Muscle layer of colon (tissue), 2 donors: ENCODE measurements around the gene PCYT2.

Experiments used
- H3K27ac ChIP-seq: one replicate; pipeline ENCODE4 v1.7.0; 2013; ENCODE audit warnings: low read depth, mild to moderate bottlenecking, low read length, moderate library complexity
- H3K27me3 ChIP-seq, 2 donors: one replicate each; pipeline ENCODE4 v1.7.0; 2013; ENCODE audit warnings: low read length in 2 of 2, mild to moderate bottlenecking in 2 of 2; ENCODE audit not compliant: insufficient read depth in 2 of 2, control insufficient read depth in 1 of 2
- H3K36me3 ChIP-seq: one replicate; pipeline ENCODE4 v1.7.0; 2013; ENCODE audit warnings: mild to moderate bottlenecking, low read length; ENCODE audit not compliant: insufficient read depth
- H3K4me1 ChIP-seq: one replicate; pipeline ENCODE4 v1.7.0; 2013; ENCODE audit warnings: mild to moderate bottlenecking, low read length; ENCODE audit not compliant: insufficient read depth
- H3K4me3 ChIP-seq, 2 donors: one replicate each; pipeline ENCODE4 v1.7.0; 2013; ENCODE audit warnings: low read length in 2 of 2, low read depth in 1 of 2, mild to moderate bottlenecking in 1 of 2, moderate library complexity in 1 of 2
- H3K9ac ChIP-seq: one replicate; pipeline ENCODE4 v1.7.0; 2013; ENCODE audit warnings: low read length
- H3K9me3 ChIP-seq: one replicate; pipeline ENCODE4 v1.7.0; 2013; ENCODE audit warnings: mild to moderate bottlenecking, low read length
- donor health status: abdominal sarcoma.
- donor health status: Adenocarcinoma of cecum.

The PCYT2 gene

DNA sequence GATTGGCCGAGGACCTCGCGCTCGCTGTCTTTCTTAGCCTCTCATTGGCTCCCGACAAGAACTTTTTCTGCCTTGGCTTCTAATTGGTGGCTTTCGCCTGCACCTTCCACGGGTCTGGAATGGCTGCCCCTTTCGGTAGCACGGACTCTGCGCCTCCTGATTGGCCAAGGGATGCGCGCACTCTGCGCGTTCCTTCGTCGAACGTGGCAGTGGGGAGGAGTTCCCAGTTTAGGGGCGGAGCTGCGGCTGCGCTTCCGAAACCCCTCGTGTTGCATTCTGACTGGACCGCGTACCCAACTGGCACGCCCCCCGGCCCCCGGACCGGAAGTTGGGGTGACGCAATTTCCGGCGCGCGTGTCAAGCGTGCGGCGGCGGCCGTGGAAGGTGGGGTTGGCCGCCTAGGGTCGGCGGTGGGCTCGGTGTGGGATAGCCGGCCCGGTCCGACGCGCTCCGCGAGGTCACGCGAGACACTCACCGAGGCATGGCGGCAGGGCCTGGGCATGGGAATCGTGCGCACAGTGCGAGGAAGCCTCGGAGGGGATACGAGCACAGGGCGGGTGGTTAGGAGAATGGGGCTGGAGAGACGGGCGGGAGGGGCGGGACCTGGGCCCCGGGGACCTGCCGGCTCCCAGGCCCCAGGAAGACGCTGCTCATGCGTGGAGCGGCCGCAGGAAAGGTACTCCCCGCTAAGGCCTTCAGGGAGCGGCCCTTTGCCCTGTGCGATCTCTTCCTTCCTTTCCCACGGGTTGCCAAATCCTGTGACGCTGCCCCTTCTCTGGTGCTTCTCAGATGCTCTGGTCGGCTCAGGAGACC is 50.2 kb downstream of the PCYT2 start:
- H3K27me3 ChIP-seq: no peaks in the 10 kb centered on the region
- H3K9me3 ChIP-seq: no peaks in the 10 kb centered on the region
- H3K36me3 ChIP-seq: peaks cover 27% of the 10 kb centered on the region
- peaks cover 31% of the 10 kb centered on the region for H3K4me1 ChIP-seq
- H3K4me3 ChIP-seq: peak overlapping the region; percentile 67 to 75
- H3K9ac ChIP-seq: peak overlapping the region; percentile 84
- H3K27ac ChIP-seq: peak overlapping the region; percentile 96

DNA sequence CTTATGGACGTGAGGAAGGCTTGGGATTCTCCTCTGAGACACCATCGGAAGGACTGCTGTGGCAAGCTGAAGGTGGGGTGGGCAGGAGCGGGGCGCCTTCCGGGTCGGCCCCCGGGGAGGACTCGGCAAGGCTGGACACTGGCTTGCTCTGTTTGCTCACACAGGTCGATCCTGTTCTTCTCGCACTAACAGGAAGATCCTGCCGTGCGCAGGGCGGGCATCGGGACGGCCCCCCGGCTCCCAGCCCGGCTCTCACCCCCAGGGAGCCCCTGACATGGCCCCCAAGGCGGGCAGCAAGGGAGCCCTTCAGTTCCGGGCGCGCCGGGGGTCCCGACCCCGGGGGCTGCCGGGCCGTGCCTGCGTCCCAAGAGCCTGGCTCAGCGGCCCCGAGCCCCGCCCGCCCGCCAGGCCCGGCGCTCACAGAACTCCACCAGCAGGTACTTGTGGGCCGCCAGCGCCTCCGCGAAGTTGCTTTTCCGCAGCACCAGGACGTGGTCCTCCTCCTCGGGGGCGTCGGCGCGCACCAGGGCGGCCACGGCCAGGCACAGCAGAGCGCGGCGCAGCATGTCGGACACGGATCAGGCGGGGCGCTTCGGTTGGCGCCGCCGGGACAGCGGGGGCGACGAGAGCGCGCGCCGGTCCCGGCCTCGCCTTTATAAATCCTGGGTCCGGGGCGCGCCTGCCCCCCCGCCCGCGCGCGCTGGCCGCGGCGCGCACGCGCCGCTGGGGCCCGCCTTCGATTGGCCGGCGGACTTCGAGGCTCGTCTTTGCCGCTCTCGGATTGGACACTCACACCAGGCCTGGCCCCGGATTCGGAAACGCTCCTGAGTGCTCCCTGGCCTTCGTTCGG is 51.1 kb downstream of the PCYT2 start, which contains the start of gene P4HB:
Gene P4HB, minus strand, starts transcription at position 630 of the 850 bp plus-strand sequence. Its CDS starts 64 bp downstream, at position 566.
- Histone ChIP-seq H3K4me3 (peak within 1 kb of the TSS; percentile 76 to 86), H3K9ac (peak within 1 kb of the TSS; percentile 84), H3K36me3 (peaks cover 35% of the 10 kb centered on the region), H3K4me1 (peaks cover 31% of the 10 kb centered on the region), H3K9me3 (no peaks in the 10 kb centered on the region), H3K27me3 (no peaks in the 10 kb centered on the region), H3K27ac (peak within 1 kb of the TSS; percentile 96)

DNA sequence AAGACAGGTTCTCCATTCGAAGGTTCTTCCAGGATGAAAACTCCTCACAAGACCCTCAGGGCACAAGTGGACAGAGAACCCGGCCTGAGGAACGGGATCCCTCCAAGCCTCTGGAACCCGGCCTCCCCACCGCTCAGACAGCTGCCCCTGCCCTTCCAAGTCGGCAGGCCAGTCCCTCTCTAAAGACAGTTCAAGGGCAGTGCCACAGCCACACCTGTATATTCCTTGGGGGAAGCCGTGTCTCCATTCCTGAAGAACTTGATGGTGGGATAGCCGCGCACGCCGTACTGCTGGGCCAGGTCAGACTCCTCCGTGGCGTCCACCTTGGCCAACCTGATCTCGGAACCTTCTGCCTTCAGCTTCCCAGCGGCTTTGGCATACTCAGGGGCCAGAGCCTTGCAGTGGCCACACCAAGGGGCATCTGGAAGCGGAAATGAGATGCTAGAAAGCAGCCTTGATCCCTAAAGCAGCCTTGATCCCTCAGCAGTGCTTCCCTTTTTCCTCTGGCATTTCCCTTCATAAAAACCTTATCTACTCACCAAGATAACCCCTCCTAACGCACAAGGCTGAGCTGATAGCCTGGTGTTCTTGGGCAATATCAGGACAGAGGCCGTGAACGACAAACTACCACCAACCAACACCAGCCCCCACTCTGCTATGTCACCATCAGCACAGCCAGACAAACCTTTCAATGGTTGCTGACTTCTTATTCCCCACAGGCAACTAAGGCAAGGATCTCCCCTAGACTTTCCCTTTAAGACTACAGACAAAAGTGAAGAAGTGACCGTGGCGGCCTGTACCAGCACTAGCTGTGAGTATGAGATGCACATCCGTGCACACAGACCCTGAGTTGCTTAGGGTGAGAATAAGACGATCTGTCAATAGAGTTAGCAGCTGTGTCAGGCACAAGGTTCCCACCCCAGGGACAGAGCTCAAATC is 52.0 kb downstream of the PCYT2 start:
- no peaks in the 10 kb centered on the region for H3K9me3 ChIP-seq
- peak overlapping the region; percentile 83 for H3K9ac ChIP-seq
- H3K36me3 ChIP-seq: peaks cover 43% of the 10 kb centered on the region
- H3K4me1 ChIP-seq: peaks cover 31% of the 10 kb centered on the region
- peak overlapping the region; percentile 76 to 86 for H3K4me3 ChIP-seq
- peak overlapping the region; percentile 96 for H3K27ac ChIP-seq
- no peaks in the 10 kb centered on the region for H3K27me3 ChIP-seq

DNA sequence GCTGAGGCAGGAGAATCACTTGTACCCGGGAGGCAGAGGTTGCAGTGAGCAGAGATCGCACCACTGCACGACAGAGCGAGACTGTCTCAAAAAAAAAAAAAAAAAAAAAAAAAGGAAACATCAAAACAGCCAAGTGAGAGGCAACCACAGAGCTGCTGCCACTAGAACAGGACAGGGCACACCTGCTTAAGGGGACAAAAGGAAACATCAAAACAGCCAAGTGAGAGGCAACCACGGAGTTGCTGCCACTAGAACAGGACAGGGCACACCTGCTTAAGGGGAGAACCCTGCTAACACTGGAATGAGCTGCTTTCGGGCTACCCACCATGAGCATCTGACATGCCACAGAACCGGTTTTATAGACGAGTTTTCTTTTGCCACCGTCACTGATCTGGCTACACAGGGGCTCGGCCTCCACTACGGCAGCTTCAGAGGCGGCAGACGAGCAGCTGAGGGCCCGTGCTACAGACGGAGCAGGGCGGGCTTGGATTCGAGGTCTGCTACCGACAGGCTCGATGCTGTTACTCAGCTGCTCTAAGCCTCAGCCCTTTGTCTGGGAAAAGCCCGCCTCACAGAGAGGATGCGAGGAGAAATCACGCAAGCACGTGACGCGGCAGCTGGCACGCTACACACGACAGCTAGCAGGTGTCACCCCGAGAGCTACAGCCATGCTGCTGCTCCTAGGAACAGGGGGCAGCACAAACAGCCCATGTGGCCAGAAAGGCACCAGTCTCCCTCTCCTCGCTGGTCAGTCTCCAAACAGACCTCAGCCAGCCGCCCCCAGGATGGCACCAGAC is 52.8 kb downstream of the PCYT2 start:
- Histone ChIP-seq H3K36me3 (peaks cover 51% of the 10 kb centered on the region), H3K4me3 (no peak overlapping the region), H3K27ac (no peak overlapping the region), H3K9ac (no peak overlapping the region), H3K27me3 (no peaks in the 10 kb centered on the region), H3K4me1 (peaks cover 28% of the 10 kb centered on the region), H3K9me3 (no peaks in the 10 kb centered on the region)

DNA sequence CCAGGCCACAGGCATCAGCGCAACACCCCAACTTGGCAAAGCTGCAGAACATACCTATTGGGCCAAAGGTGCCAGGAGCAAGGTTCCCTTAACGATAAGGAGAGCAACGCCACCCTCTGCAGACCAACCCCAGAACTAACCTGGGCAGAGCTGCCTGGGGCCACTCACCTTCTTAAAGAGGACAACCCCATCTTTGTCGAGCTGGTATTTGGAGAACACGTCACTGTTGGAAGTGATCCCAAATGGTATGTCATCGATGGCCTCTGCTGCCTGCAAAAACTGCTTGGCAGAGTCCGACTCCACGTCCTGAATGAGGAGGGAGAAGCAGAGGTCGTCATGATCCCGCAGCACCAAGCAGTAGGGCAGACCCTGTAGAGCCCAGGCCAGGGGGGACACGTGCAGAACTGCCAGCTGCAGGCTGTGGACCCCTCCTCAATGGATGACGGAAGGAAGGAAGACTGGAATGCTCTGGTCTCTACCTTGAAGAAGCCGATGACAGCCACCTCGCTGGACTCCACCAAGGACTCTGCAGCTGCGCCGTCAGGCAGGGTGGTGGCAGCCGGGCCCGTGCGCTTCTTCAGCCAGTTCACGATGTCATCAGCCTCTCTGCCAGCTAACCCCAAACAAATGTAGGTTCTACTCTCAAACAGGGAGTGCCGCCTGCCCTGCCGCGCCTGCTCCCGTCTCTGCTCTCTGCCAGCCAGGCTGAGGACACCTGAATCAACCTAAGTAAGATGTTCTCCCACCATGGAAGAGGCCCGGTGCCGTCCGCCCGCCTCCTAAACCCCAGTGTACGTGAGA is 56.0 kb downstream of the PCYT2 start:
- Histone ChIP-seq H3K27ac (no peak overlapping the region), H3K4me1 (peaks cover 17% of the 10 kb centered on the region), H3K4me3 (no peak overlapping the region), H3K27me3 (no peaks in the 10 kb centered on the region), H3K9ac (no peak overlapping the region), H3K36me3 (peaks cover 66% of the 10 kb centered on the region), H3K9me3 (no peaks in the 10 kb centered on the region)

DNA sequence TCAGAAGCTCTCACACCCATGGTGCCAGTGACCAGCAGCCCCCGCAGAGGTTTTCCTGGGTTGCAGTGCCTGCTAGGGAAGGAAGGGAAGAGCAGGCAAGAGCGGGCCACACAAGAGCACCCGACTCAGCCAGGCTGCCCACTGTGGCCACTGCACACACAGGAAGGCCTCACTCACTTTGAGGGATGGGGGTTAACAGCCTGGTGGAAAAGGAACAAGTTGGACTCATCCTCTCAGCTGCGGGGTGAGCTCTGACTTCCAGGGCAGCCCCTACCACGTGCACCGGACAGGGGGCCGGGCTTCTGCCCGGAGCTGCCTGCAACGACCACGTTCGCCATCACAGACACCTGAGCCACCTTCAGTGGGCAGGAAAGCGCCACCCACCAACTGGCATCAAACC is 59.0 kb downstream of the PCYT2 start:
- no peak overlapping the region for H3K4me3 ChIP-seq
- H3K4me1 ChIP-seq: no peaks in the 10 kb centered on the region
- no peak overlapping the region for H3K9ac ChIP-seq
- H3K27me3 ChIP-seq: no peaks in the 10 kb centered on the region
- no peaks in the 10 kb centered on the region for H3K9me3 ChIP-seq
- no peak overlapping the region for H3K27ac ChIP-seq
- H3K36me3 ChIP-seq: peaks cover 49% of the 10 kb centered on the region

DNA sequence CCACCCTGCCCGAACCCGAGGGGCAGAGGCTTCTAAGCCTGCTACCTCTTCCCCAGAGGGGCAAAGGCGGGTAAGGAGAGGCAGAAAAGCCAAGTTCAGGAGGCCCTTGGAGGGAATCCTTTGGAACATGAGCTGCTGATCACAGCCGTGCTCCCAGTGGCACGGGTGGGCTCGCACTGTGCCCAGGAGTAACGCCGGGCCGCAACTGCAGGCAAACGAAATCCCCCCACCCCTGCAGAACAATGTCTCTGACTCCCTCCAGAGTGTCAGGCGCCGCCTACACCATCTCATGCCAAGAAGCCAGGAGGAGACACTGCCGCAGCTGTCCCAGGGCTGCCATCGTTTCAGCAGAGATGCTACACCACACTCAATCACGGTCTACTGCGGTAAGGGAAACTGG is 59.8 kb downstream of the PCYT2 start:
- Histone ChIP-seq H3K4me1 (no peaks in the 10 kb centered on the region), H3K9ac (no peak overlapping the region), H3K9me3 (no peaks in the 10 kb centered on the region), H3K36me3 (peaks cover 57% of the 10 kb centered on the region), H3K4me3 (no peak overlapping the region), H3K27ac (no peak overlapping the region), H3K27me3 (no peaks in the 10 kb centered on the region)
